Endometrial microvascular endothelial cells (primary cell): ENCODE measurements around the gene HSPG2. TPM values are rescaled to one million over a fixed set of nuclear protein-coding genes. Genes with fewer than 3 reads are reported as not detected.
"Not testable (repeated sequence)": the region's sequence is repeated elsewhere in the genome, so short reads cannot be mapped to it uniquely, and the experiment has no call there.

Experiments used
- in situ Hi-C: cut with HindIII; loops from 2 replicates; pipeline ENCODE4 v1.10.0; 2017; ENCODE audit warnings: low sequenced_read_pairs, low pct_unique_long_range_greater_than_20kb; ENCODE audit errors: inconsistent ontology term
- total RNA-seq: library from RNA; depleted of rRNA; stranded (reverse); fragments of >200 nt; gene quantifications from one replicate; pipeline ENCODE4 v1.2.3, GENCODE V29; 2015; ENCODE audit errors: inconsistent ontology term

HSPG2 gene
- total RNA-seq, 1 donor from 2014 or later = 464 TPM

DNA sequence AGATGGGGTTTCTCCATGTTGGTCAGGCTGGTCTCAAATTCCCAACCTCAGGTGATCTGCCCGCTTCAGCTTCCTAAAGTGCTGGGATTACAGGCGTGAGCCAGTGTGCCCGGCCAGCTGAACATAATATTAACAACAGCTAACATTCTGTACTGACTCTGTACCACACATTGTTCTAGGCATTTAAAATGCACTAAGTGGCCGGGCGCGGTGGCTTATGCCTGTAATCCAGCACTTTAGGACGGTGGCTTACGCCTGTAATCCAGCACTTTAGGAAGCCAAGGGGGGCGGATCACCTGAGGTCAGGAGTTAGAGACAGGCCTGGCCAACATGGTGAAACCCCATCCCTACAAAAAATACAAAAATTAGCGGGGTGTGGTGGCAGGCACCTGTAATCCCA lies 110.4 kb downstream of the HSPG2 start:
- in situ Hi-C loops = not testable (repeated sequence)

DNA sequence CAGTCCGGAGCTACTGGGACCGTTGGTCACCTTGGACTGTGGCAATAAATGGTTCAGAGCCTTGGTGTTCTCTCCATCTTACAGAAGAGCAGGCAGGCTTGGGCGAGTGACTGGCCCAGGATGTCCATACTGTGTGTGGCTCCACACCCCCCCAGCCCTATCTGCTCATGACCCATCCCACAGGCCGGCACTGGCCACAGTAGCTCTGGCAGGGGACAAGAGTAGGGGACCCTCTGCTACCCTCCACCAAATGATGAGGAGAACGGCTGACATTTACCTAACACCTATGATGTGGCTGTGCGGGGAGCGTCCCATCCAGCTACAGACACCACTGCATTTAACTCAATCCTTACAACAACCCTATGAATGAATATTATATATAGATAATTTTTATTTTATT lies 111.7 kb downstream of the HSPG2 start:
- in situ Hi-C loops = no loop called here

DNA sequence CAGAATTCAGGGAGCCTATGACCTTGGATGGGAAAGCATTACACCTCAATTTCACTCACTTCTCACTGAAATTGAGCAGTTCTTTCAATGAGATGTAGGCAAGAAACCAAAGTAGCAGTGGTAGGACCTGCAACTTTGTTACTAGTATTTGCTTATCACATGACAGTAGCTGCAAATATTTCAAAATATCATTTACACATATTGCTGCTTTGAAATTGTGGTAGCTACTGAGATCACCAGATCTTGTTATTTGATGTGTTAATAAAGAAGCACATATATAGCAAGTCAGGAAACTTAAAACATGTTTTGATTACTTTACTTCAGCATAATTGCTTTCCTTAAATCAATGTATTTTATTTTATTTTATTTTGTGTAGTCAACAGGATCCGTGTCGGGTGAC lies 112.2 kb downstream of the HSPG2 start:
- in situ Hi-C loops = no loop called here

DNA sequence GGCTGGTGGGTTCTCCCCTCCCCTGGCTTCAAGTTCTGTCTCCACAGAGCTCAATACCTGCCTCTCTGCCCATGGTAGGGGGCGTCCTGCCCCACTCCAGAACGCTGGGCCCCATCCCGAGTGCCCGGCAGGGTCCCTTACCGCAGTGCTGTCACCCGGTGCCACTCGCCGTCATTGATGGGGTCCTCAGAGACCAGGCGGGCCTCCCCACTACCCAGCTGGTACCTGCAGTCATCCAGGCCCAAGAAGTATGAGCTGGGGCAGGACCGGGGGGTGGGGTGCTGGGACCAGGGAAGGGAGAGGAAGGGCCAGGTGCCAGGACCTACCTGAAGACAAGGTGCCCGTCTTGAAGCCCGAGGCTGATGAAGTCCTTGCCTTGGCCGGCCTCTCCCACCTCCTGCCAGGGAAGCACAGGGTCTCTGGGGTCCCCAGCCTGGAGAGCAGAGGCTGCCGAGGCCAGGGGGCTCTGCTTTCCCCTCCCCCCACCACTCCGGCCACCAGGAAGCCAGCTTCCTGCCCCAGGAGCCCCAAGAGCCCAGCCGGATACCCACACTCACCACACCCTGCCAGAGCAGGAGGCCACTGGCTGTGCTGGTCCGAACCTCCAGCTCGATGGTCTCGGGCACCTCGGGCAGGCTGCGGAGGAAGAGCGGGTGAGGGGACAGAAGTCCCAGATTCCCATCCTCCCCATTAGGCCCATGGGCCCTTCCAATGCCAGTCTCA lies 113.0 kb downstream of the HSPG2 start:
- in situ Hi-C loops = no loop called here

DNA sequence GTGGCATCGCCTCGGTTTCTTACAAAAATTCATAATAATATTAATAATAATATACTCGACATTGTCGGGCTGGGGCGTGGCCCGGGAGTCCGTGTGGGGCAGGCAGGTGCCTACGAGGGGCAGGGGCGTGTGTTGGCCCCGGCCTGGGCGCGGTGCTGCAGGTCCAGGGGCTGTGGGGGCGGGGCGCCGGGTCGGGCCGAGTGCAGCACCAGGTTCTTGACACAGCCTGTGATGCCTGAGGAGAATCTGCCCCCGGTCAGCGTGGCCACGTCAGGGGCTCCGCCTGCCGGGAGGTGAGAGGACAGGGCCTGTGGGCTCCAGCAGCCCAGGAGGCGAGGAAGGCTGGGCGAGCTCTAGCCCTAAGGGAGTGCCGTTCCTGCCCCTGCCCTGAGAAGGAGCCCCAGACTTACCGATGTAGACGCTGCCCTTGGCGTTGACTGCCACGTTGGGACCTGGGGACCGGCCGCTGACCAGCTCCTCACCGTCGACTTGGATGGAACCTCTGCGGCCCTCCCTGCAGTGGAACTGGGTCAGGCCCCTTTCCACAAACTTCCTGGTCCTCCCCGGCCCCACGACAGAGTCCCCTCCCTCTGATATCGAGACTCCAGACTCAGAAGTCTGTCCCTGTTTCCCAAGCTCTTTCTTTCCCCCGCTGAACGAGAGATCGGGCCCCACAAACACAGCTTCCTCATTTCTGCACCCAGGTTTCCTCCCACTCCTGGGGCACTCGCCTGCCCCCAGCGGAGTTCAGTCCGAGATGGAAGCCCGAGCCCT lies 113.7 kb downstream of the HSPG2 start:
- in situ Hi-C loops = no loop called here

DNA sequence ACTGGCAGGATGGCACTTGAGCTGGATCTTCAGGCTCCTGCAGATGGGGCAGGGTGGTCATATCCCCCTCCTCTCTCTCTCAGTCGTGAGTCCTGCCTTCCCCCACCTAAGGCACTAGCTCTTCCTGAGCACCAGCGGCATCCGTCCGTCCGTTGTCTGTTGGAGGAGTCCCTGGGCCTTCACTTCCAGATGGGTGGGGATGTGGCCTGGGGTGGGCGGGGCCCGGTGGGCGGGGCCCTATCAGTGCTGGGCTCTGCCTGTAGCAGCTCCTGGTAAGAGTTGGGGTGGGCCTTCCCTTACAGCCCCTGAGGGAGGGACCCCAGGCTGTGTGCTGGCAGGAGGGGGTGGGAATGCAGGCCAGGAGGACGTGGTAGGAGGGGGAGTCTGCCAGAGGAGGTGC lies 114.8 kb downstream of the HSPG2 start:
- in situ Hi-C loops = no loop called here

DNA sequence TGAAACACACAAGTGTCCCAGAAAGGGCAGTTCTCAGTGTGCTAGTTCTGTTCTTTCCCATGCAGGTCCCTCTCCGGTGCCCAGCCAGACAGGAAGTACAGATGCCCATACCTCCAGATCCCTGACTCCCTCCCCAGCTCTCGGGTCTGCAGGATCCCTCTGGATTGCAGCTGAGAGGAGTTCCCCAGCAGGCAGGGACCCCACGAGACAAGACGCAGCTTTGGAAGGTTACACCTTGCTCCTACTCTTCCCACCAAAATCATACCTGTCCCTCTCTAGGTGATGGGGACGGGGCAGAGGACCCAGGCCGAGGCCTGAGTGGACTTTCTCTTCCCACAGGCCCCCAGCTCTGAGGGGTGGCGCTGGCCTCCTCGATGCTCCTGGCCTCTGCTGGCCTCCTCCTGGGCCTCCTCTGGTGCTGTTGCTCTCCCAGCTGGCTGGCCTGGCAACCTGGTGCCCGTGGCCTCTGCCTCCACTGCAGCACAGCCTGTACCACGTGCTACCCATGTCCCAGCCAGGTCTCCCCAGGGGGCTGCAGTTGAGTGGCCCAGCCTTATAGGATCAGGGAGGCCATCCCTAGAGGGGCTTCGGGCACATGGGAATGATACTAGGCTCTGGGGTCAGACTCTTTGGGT lies 115.6 kb downstream of the HSPG2 start:
- in situ Hi-C loops = no loop called here

DNA sequence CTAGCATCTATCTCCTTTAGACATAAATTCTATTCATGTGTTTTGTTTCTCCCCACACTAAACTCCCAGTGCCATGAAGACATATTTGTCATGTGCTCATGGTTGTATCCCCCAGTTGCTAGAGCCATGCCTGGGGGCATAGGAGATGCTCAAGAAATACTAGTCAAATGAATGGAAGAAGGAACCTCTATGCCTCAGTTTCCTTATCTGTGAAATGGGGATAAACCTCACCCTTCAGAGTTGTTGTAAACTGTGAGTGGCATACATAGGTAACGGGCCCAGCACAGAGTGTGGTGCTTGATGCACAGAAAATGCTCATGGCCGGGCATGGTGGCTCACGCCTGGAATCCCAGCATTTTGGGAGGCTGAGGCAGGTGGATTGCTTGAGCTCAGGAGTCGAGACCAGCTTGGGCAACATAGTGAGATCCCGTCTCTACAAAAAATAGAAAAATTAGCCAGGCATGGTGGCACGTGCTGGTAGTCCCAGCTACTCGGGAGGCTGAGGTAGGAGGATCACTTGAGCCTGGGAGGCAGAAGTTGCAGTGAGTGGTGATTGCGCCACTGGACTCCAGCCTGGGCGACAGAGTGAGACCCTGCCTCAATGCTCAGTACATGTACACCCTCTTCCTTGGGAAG lies 116.4 kb downstream of the HSPG2 start:
- in situ Hi-C loops = no loop called here

DNA sequence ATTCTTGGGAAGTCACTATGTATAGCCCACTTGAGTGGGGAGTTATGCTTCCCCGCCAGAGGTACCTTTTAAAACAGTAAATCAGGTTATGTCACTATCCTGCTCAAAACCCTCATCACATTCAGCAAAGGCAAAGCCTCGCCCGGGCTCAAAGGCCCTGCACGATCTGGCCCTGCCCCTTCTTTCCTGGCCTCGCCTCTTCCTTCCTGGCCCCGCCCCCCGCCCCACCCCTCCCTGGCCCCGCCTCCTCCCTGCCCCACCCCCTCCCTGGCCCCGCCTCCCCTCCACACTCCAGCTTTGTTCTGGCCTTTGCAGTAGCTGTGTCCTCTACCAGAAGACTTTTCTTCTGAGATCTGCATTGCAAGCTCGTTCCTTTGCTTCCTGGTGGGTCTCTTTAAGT lies 118.5 kb downstream of the HSPG2 start:
- in situ Hi-C loops = no loop called here

DNA sequence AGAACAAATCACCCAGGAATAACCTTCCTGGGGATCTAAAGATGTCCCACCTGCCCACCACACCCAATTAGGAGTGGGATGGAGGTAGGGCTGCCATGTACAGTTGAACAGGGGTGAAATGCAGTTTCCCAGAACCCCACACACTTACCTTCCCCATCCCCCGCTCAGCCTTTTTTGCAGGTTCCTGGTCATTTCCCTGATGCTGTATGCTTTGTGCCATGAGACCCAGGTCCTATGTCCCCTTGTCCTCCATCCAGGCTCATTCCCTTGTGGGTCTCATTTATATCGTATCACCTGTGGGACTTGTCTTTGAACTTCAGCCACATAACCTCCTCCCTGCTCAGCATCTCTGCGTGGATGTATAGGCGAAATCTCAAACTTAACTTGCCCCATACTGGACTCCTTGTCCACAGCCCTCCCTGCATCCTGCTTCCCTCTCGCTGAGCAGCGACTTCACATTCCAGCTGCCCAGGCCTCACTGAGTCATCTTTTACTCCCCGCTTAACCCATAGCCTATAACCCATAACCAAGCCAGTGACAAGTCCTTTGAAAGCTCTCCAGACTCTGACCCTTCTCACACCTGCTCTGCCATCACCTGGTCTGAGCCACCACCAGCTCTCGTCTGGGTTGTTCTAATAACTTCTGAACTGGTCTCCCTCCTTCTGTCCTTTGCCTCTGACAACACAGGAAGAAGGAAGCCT lies 120.4 kb downstream of the HSPG2 start:
- in situ Hi-C loops = no loop called here

DNA sequence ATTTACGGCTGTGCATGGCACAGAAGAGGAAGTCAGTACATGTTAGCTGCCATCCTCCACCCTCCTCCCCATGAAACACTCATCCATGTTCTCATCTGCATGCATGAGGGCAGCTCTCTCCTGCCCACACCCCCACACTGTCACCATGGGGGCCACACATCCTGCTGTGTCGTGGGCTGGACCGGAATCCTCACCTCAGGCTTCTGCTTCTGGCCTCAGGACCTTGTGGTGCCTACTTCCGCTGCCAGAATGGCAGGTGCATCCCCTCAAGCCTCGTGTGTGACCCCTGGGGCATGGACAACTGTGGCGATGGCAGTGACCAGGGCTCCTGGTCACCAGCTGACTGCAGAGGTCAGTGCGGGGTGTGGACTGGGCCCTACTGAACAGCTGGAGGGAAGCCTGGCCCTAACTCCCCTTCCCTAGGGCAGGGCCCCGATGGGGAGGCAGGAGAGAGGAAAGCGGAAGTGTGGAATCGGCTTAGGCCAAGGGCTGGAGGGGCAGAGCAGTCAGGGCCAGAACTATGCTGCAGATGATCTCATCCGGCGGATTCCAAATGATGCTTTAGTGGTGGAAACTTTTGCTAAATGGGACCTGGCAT lies 121.3 kb downstream of the HSPG2 start:
- in situ Hi-C loops = no loop called here

DNA sequence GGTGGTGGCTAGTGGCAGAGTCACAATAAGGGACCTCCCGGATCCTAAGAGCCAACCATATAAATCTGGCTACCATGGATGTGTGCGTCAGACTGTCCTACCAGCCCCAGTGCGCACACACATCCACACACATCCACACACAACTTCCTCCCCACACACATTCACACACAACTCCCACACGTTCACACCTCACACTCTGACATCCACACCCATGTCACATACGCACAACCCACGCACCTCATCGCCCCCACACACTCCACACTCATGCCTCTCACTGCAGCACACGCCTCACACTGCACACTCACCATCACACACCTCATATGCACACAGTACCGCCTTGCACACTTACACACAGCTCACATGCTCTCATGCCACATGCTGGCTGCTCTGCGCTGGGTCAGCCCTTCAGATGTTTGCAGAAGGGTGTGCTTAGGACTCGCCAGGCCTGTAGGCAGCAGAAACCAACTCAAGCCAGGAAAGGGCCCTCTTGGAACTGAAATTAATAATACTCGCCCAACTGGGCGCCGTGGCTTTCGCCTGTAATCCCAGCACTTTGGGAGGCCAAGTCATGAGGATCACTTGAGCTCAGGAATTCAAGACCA lies 122.0 kb downstream of the HSPG2 start:
- in situ Hi-C loops = no loop called here

DNA sequence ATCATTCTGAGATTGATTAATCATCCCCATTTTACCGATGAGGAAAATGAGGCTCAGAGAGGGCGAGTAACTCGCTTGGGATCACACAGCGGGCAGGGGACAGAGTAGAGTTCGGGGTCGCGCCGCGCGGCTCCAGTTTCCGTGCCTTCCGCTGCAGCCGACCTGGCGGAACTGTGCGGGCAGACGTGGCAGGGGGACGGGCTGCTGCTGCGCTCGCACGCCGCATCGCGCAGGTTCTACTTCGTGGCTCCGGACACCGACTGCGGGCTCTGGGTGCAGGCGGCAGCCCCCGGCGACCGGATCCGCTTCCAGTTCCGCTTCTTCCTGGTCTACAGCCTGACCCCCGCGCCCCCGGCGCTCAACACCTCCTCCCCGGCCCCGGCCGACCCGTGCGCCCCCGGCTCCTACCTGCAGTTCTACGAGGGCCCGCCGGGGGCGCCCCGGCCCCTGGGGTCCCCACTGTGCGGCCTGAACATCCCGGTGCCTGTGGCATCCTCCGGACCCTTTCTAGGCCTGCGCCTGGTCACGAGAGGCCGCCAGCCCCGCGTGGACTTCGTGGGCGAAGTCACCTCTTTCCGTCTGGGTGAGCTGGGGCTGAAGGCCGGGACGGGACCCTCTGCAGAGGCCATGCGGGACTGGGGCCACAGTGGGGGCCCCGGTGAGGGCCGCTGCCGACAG lies 122.7 kb downstream of the HSPG2 start:
- in situ Hi-C loops = no loop called here

DNA sequence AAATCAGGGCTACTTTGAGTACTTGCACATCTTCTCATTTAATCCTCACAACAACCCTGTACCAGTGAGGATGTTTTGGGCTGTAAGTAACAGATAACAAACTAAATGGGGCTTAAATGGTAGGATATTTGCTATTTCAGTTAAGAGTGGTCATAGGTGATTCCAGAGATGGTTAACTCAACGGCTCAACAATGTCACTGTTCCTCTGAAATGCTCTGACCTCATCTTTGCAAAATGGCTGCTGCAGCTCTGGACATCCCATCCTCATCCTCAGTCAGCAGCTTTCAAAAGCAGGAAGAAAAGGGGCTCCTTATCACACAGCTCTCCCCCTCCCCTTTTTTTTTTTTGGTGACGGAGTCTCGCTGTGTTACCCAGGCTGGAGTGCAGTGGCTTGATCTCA lies 123.6 kb downstream of the HSPG2 start:
- in situ Hi-C loops = no loop called here

DNA sequence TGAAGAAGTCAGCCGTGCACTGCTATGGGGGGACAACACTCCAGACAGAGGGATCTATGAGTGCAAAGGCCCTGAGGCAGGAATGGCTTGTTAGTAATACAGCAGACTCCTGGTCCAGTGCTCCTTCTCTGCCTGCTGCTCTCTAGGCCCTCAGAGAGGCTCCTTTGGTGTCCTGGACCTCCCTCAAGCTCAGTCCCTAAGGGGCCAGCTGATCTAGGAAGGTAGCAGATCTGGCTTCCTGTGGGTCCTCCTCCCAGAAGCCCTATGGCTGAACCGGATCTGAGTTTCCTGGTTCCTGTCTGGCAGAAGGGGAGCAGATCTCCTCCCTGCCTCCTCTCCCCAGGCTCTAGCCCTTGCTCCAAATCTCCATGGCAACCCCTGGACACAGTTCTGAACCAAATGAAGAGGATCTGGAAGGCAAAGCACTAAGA lies 125.2 kb downstream of the HSPG2 start, which contains the start of gene LDLRAD2:
Gene LDLRAD2, plus strand, starts transcription at position 391 of the 431 bp plus-strand sequence. CDS start 187 bp downstream, outside the sequence.
- in situ Hi-C loops = no loop called here

DNA sequence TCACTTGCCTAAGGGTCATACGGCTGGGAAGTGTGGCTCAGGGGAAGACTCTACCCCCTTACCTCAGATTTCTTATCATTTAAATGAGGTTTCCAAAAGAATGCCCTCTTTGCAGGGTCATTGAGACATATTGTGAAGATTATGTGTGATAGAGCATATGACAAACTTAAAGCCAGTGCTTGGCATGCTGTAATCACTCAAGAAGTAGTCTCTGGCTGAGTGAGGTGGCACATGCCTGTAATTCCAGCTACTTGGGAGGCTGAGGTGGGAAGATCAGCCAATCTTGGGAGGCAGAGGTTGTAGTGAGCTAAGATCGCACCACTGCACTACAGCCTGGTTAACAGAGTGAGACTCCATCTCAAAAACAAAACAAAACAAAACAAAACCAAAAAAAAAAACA lies 132.6 kb downstream of the HSPG2 start:
- in situ Hi-C loops = no loop called here

DNA sequence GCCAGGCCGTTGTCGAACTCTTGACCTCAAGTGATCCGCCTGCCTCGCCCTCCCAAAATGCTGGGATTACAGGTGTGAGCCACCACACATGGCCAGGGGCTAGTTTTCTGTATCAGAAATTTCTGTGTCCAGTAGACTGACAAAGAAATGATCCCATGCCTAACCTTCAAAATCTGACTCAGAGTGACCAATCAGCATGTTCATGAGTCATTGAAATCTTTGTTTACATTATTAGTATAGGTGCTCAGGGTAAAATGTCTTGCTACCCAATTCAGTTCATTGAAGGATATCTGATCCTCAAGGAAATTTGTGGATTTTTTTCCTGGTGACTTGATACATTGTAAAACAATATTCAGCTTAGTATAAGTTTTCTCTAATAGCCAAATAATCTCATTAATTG lies 136.0 kb downstream of the HSPG2 start:
- in situ Hi-C loops = no loop called here

DNA sequence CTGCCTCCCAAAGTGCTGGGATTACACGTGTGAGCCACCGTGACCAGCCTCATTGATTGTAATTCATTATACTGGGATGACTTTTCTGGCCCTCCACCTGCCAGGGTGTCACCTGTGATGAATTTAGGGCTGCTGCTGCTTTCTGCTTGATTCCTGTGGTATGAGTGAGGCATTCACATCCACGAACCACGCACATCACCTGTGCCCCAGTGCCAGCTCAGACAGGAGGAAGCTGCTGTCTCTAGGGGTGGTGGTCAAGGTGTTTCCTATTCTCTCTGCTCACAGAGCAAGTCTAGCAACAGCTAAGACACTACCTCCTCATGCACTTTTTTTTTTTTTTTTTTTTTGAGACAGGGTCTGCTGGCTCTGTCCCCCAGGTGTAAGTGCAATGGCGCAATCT lies 137.4 kb downstream of the HSPG2 start:
- in situ Hi-C loops = no loop called here
